Measurements from ENCODE around the gene IGFBP2. TPM values are rescaled to one million over a fixed set of nuclear protein-coding genes. Genes with fewer than 3 reads are reported as not detected.

Gene IGFBP2
- total RNA-seq, 2 experiments from 2014 or later: 38.2 to 39.1 TPM

- H3K27me3 Mint-ChIP-seq: peaks cover 3% of the 10 kb centered on the region
- no peak overlapping the region for H3K4me3 Mint-ChIP-seq
- peaks cover 1% of the 10 kb centered on the region for H3K9me3 Mint-ChIP-seq
- peaks cover 16% of the 10 kb centered on the region for H3K36me3 Mint-ChIP-seq
- DNase-seq: no peak
- H3K27ac Mint-ChIP-seq: no peak overlapping the region
- peaks cover 9% of the 10 kb centered on the region for H3K4me1 Mint-ChIP-seq
Measured at GRCh38 chr2:216645636-216645950, 12.4 kb downstream of the IGFBP2 start.

DNA sequence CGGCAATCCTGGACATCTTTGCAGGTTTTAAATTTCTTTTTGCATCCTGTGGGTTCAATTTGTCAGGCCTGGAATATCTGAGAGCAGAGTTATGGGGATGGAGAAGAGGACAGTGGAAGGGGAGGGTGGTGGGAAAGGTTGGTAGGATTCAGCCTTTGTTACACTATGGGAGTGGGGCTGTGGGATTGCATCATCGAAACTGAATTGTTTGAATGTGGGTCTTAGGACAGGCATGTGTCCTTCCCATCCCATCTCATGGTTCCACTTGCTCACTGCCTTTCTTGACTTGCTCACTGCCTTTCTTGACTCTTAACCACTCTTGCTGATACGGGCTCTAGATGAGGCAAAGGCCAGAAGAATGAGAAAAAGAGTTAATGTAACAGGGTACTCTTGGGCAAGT lies 12.9 kb downstream of the IGFBP2 start:
- Mint-ChIP-seq H3K9me3 (peaks cover 1% of the 10 kb centered on the region), H3K4me3 (no peak overlapping the region), H3K4me1 (peaks cover 11% of the 10 kb centered on the region), H3K27me3 (peaks cover 3% of the 10 kb centered on the region), H3K27ac (no peak overlapping the region), H3K36me3 (peaks cover 16% of the 10 kb centered on the region)
- DNase-seq: no peak

DNA sequence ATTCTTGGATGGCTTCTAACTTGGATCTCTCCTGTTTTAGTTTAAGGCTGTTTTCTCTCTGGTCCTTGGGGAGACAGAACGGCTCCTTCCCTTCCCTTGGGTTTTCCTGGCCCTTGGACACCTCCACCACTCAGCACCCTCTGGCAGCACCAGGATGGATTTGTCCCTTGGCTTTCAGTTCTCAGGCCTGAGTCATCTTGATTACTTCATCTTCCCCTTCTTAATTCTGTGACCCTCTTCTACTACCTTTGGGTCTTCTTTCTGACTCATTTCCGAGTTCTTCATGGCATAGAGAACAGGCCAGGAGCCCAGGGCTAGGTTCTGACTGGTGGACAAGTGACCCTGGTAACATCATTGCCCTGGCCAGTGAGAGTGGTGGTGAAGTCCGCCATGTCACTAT lies 14.9 kb downstream of the IGFBP2 start:
- Mint-ChIP-seq H3K27ac (no peak overlapping the region), H3K4me3 (no peak overlapping the region), H3K36me3 (peaks cover 13% of the 10 kb centered on the region), H3K9me3 (peaks cover 1% of the 10 kb centered on the region), H3K27me3 (peaks cover 7% of the 10 kb centered on the region), H3K4me1 (peaks cover 14% of the 10 kb centered on the region)
- DNase-seq: no peak

DNA sequence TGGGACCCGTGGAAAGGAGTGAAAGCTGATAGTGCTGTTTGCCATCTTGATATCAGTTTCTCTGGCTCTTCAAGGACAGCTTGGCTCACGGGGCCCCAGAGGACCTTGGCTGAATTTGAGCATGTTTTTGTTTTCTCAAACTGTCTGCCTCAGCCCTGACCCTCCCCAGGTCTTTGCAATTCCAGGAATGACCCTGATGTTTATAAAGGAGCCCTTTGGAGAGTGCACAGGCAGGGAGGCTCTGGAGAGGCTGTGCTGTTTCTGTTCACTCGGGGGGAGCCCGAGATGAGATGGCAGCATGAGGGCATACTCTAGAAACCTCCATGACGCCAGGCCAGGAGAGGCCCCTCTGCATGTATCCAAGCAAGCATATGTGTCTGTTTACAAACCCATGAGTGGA lies 16.4 kb downstream of the IGFBP2 start:
- H3K9me3 Mint-ChIP-seq: peaks cover 1% of the 10 kb centered on the region
- peaks cover 6% of the 10 kb centered on the region for H3K36me3 Mint-ChIP-seq
- no peak overlapping the region for H3K4me3 Mint-ChIP-seq
- H3K27ac Mint-ChIP-seq: no peak overlapping the region
- DNase-seq: no peak
- peaks cover 7% of the 10 kb centered on the region for H3K27me3 Mint-ChIP-seq
- peaks cover 10% of the 10 kb centered on the region for H3K4me1 Mint-ChIP-seq

DNA sequence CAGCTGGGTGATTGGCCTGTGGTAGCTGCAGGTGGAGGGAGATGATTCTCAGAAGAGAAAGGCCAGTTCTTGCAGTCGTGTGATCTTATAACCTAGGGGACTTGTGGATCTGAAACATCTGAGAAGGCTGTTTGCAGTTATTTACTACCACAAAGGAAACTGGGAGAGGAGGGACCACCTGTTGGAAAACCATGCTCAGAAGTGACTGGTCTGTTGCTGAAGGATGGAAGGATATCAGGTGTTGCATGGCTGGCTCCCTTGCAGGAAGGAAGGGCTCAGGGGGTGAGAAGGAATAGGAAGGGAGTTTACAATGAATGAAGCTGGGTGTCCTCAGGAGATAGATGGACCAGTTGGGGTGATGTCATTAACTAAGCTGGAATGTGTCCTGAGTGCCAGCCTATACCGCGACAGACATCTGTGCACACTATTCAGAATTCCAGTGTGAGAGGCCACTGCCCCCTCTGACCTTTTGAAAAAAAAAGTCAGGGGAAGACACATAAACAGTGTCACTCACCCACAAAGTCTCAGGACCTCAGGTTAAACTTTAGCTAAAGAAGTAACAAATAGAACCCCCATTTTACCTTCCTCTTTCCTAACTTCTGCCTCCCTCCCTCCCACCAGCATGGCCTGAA lies 17.5 kb downstream of the IGFBP2 start:
- H3K9me3 Mint-ChIP-seq: peaks cover 1% of the 10 kb centered on the region
- H3K4me1 Mint-ChIP-seq: peaks cover 8% of the 10 kb centered on the region
- H3K27ac Mint-ChIP-seq: no peak overlapping the region
- no peak for DNase-seq
- peaks cover 2% of the 10 kb centered on the region for H3K36me3 Mint-ChIP-seq
- no peak overlapping the region for H3K4me3 Mint-ChIP-seq
- H3K27me3 Mint-ChIP-seq: peaks cover 7% of the 10 kb centered on the region

- Mint-ChIP-seq H3K4me1 (peaks cover 8% of the 10 kb centered on the region), H3K27ac (no peak overlapping the region), H3K36me3 (peaks cover 2% of the 10 kb centered on the region), H3K27me3 (peaks cover 7% of the 10 kb centered on the region), H3K4me3 (no peak overlapping the region), H3K9me3 (peaks cover under 1% of the 10 kb centered on the region)
- no peak for DNase-seq
Measured at GRCh38 chr2:216651351-216651881, 18.2 kb downstream of the IGFBP2 start.

- no peak overlapping the region for H3K27ac Mint-ChIP-seq
- no peaks in the 10 kb centered on the region for H3K9me3 Mint-ChIP-seq
- H3K4me1 Mint-ChIP-seq: peaks cover 8% of the 10 kb centered on the region
Measured at GRCh38 chr2:216652566-216652965, 19.3 kb downstream of the IGFBP2 start.

DNA sequence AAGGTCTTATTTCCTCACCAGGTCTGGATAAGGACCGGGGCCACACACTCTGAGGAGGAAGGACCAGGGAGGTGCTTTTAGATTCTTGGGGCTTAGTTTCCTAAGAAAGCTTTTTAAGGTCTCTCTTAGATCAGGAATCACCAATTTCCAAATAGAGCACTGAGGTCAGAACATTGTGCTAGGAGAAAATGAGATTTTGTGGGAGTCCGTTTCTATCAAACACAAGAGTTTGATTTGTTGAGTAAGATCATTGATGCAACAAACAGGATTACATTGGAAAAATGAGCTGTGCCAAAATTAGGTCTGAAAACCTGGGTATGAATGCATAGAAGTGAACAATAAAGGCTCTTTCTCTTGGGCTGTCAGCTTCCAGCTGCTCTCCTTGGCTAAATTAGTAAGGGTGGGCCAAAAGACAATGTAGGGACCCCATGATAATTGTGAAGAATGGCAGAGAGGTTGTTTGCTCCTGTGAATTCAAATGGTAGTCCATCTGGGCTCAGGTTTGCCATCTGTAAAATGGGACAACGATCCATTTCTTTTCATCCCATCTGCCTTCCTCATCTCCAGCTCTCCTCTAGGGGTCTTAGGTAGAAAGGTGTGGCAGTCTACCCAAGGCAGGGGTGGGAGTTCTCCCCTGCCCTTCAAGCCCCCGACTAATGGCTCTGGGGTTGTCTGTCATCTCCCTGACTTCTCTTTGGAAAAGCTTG lies 20.0 kb downstream of the IGFBP2 start:
- no peak for DNase-seq
- Mint-ChIP-seq H3K27ac (no peak overlapping the region), H3K4me3 (no peak overlapping the region), H3K4me1 (peaks cover 8% of the 10 kb centered on the region), H3K36me3 (peaks cover 2% of the 10 kb centered on the region), H3K27me3 (peaks cover 7% of the 10 kb centered on the region), H3K9me3 (no peaks in the 10 kb centered on the region)

More at GRCh38 chr2:216652566-216652965, 19.3 kb downstream of the IGFBP2 start:
- Mint-ChIP-seq H3K36me3 (peaks cover 2% of the 10 kb centered on the region), H3K27me3 (peaks cover 7% of the 10 kb centered on the region), H3K4me3 (no peak overlapping the region)
- no peak for DNase-seq

DNA sequence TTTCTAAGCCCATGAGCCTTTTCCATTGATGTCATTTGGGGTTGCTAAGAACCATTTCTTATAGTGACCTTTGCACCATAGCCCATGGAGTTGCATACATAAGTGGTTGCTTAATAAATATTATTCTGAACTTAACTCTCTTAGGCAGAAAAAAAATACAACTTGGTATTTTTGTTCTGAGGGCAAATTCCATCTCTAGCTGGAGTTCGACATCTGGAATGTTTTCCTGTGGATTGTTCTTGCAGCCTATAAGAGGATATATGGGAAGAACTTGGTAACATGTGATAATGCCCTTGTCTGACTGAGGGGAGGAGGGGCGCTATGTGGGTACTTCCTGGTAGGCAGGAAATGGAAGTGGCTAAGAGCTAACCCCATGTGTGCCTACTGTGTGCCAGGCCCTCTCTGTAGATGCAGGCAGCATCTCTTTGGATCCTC lies 20.7 kb downstream of the IGFBP2 start:
- H3K4me3 Mint-ChIP-seq: no peak overlapping the region

DNA sequence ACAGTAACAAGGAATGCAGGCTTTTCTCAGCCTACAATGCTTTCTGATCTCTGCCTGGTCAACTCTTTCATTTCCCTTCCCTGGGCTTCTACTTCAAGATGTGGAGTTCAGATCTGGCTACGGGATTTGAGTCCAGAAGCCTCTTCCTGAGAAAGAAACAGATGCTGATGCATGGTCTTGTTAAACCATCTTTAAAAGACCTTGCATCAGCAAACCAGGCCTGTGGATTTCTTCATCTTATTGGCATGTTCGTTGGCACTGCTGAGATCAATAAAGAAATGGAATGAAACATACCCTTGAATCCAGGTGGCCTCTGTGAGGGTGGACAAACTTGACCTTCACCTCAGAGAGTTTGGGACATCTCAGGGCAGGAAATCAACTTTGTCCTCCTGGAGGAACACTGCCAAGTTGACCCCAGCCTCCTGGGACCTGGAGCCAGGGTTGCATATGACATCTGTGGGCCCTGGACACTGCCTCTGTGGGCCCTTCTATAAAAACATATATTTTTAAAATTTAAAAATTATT lies 21.4 kb downstream of the IGFBP2 start:
- Mint-ChIP-seq H3K27ac (no peak overlapping the region), H3K4me3 (no peak overlapping the region), H3K27me3 (peaks cover 7% of the 10 kb centered on the region), H3K36me3 (peaks cover 2% of the 10 kb centered on the region), H3K4me1 (peaks cover 8% of the 10 kb centered on the region), H3K9me3 (no peaks in the 10 kb centered on the region)
- no peak for DNase-seq

More for the DNA sequence above, 20.7 kb downstream of the IGFBP2 start:
- Mint-ChIP-seq H3K36me3 (peaks cover 2% of the 10 kb centered on the region), H3K9me3 (no peaks in the 10 kb centered on the region), H3K4me1 (peaks cover 8% of the 10 kb centered on the region), H3K27ac (no peak overlapping the region), H3K27me3 (peaks cover 7% of the 10 kb centered on the region)
- no peak for DNase-seq

GRCh38 chr2:216657086-216657855 lies 24.1 kb downstream of the IGFBP2 start:
- peaks cover 2% of the 10 kb centered on the region for H3K36me3 Mint-ChIP-seq
- no peak overlapping the region for H3K4me3 Mint-ChIP-seq
- H3K4me1 Mint-ChIP-seq: no peaks in the 10 kb centered on the region
- no peak overlapping the region for H3K27ac Mint-ChIP-seq
- DNase-seq: no peak
- no peaks in the 10 kb centered on the region for H3K9me3 Mint-ChIP-seq
- H3K27me3 Mint-ChIP-seq: no peaks in the 10 kb centered on the region

- no peaks in the 10 kb centered on the region for H3K9me3 Mint-ChIP-seq
- no peaks in the 10 kb centered on the region for H3K27me3 Mint-ChIP-seq
- peaks cover 2% of the 10 kb centered on the region for H3K36me3 Mint-ChIP-seq
Measured at GRCh38 chr2:216657980-216658379, 24.8 kb downstream of the IGFBP2 start.

DNA sequence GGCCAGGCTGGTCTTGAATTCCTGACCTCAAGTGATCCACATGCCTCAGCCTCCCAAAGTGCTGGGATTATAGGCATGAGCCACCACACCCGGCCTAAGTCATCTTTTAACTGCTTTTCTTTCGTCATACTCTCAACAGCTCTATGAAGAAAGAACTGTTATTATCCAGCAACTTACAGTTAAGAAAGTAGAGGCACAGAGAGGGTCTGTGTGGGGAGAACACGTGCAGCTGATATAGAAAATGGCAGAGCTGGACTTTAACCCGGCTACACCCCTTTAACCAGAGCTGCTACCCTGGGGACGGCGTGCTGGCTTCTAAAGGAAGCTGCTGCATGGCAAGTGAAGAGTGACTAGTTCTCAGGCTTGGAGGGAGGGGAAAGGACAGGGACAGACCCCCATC lies 25.5 kb downstream of the IGFBP2 start:
- Mint-ChIP-seq H3K4me1 (no peaks in the 10 kb centered on the region), H3K4me3 (no peak overlapping the region), H3K9me3 (no peaks in the 10 kb centered on the region), H3K36me3 (peaks cover 2% of the 10 kb centered on the region), H3K27ac (no peak overlapping the region), H3K27me3 (no peaks in the 10 kb centered on the region)
- no peak for DNase-seq

More at GRCh38 chr2:216657980-216658379, 24.8 kb downstream of the IGFBP2 start:
- Mint-ChIP-seq H3K4me1 (no peaks in the 10 kb centered on the region), H3K4me3 (no peak overlapping the region), H3K27ac (no peak overlapping the region)
- DNase-seq: no peak

DNA sequence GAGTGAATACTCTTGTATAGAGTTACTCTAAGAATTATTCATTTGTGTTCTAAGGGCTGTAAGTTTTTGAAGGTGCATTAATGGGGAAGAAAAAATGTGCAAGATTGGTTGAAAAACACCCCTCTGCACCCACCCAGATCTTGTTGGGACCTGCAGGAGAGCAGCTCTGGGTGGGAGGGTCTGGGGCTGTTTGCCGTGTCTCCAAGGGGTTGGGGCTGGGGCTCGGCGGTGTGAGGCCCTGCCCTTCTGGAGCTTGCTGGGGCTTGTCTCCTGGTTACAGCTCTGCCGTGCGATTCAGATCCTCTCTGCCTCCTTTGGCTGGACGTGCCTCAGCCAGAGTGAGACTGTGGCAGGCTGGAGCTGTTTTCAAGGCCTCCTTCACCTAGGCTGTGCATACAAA lies 26.1 kb downstream of the IGFBP2 start:
- H3K4me1 Mint-ChIP-seq: no peaks in the 10 kb centered on the region
- H3K36me3 Mint-ChIP-seq: peaks cover 2% of the 10 kb centered on the region
- H3K27ac Mint-ChIP-seq: no peak overlapping the region
- no peaks in the 10 kb centered on the region for H3K27me3 Mint-ChIP-seq
- no peak overlapping the region for H3K4me3 Mint-ChIP-seq
- no peak for DNase-seq
- no peaks in the 10 kb centered on the region for H3K9me3 Mint-ChIP-seq

DNA sequence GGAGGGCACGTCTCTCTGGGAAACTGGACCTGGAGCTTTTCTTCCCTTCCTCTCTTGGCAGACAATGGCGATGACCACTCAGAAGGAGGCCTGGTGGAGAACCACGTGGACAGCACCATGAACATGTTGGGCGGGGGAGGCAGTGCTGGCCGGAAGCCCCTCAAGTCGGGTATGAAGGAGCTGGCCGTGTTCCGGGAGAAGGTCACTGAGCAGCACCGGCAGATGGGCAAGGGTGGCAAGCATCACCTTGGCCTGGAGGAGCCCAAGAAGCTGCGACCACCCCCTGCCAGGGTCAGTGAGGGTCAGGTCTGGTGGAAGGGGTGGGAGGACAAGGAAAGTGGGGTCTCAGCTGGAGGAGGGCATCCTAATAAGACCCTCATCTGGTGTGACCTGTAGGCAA lies 27.3 kb downstream of the IGFBP2 start:
- no peaks in the 10 kb centered on the region for H3K27me3 Mint-ChIP-seq
- no peaks in the 10 kb centered on the region for H3K36me3 Mint-ChIP-seq
- H3K9me3 Mint-ChIP-seq: no peaks in the 10 kb centered on the region
- H3K4me3 Mint-ChIP-seq: no peak overlapping the region
- H3K4me1 Mint-ChIP-seq: no peaks in the 10 kb centered on the region
- no peak for DNase-seq
- H3K27ac Mint-ChIP-seq: no peak overlapping the region

Measured in activated naive CD8-positive, alpha-beta T cell treated with anti-CD3 and anti-CD28 coated beads for 36 hours (primary cell).